ENCODE results near the gene ULBP1.
"Not testable (repeated sequence)": the region's sequence is repeated elsewhere in the genome, so short reads cannot be mapped to it uniquely, and the experiment has no call there.

Gene ULBP1

DNA sequence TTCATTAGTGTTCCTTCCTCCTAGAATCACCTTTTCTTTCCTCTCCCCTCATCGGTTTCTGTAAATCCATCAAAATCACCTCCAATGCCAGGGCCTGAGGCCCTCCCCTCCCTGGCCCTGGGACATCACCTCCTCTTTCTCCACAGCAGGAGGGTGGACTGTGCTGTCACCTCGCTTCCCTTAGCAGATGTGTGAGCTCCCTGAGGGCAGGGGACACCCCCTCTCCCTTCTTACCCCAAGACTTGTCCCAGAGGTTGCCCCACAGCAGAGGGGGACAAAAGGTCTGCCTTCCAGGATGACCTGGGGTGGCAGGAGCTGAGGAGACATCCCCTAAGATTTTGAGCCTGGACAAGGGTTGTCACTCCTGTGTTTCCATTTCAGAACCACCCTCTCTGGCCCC lies 5.9 kb downstream of the ULBP1 start:
- Histone ChIP-seq H3K9me3 (ENCODE audit: insufficient read depth, low read length) (no peaks in the 10 kb centered on the region), H3K27ac (ENCODE audit: low read depth, low read length) (no peak overlapping the region), H3K9me2 (replicated peaks; ENCODE audit: insufficient read depth, low read length) (no peaks in the 10 kb centered on the region), H3K79me2 (ENCODE audit: insufficient read depth, low read length) (no peaks in the 10 kb centered on the region), H4K20me1 (ENCODE audit: low read depth, low read length) (no peaks in the 10 kb centered on the region), H3K27me3 (ENCODE audit: low read length) (no peaks in the 10 kb centered on the region), H2AFZ (ENCODE audit: low read depth, low read length, severe bottlenecking) (no peak overlapping the region), H3K9ac (ENCODE audit: low read length) (no peak overlapping the region), H3K4me3 (ENCODE audit: insufficient read depth, low read length, poor library complexity, severe bottlenecking) (no peak overlapping the region), H3K4me2 (ENCODE audit: low read depth, low read length, poor library complexity, severe bottlenecking) (no peak overlapping the region), H3F3A (ENCODE audit: insufficient read depth) (no peaks in the 10 kb centered on the region), H3K36me3 (ENCODE audit: low read length) (no peaks in the 10 kb centered on the region)
- TF ChIP-seq EZH2phosphoT487 (conservative IDR thresholded peaks at IDR 0.05; ENCODE audit: low read length) (no peak), CTCF (IDR thresholded peaks at IDR 0.05; ENCODE audit: insufficient read depth, low read length, poor library complexity, severe bottlenecking) (no peak)

DNA sequence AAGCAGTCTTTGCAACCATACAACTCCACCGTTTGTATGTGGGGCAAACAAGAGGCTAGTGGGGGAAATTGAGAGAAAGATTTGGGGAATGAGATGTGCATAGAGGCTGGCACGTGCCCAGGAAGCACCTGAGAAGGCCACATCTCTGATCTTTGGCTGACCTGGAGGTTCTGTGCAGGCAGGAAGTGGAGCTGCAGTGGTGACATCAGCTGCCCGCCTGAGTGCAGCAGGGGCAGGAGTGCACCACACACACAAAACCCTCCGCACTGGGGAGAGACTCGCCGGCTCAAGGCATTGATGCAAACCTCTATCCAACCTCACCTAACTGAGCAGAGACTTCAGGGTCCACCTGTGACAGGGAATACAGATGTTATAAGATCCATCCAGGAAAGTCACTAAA lies 10.7 kb downstream of the ULBP1 start:
- not testable (repeated sequence) for H2AFZ ChIP-seq (ENCODE audit: low read depth, low read length, severe bottlenecking); H4K20me1 ChIP-seq (ENCODE audit: low read depth, low read length); H3F3A ChIP-seq (ENCODE audit: insufficient read depth); H3K4me3 ChIP-seq (ENCODE audit: insufficient read depth, low read length, poor library complexity, severe bottlenecking); H3K9ac ChIP-seq (ENCODE audit: low read length); H3K4me2 ChIP-seq (ENCODE audit: low read depth, low read length, poor library complexity, severe bottlenecking); H3K79me2 ChIP-seq (ENCODE audit: insufficient read depth, low read length); H3K27ac ChIP-seq (ENCODE audit: low read depth, low read length); H3K9me2 ChIP-seq (replicated peaks; ENCODE audit: insufficient read depth, low read length); H3K9me3 ChIP-seq (ENCODE audit: insufficient read depth, low read length); H3K36me3 ChIP-seq (ENCODE audit: low read length); H3K27me3 ChIP-seq (ENCODE audit: low read length)

DNA sequence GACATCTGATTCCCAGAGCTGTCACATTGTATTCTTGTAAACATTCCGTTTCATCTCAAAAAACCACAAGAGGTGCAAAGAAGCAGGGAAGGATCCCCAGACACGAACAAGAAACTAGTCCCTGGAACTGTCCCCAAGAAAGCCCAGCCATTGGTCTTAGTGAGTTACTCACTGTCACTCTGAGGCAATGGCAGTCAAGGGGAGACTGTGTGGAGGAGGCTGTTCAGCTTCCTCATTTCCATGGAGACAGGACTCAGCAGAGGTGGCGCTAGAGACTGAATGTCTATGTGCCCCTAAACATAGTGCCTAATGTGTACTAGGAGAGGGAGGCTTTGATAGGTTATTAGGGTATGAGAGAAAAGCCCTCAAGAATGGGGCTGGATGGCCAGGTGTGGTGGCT lies 11.1 kb downstream of the ULBP1 start:
- no peak overlapping the region for H2AFZ ChIP-seq (ENCODE audit: low read depth, low read length, severe bottlenecking)
- H4K20me1 ChIP-seq (ENCODE audit: low read depth, low read length): no peaks in the 10 kb centered on the region
- no peak overlapping the region for H3K27ac ChIP-seq (ENCODE audit: low read depth, low read length)
- H3K27me3 ChIP-seq (ENCODE audit: low read length): no peaks in the 10 kb centered on the region
- no peak for TF ChIP-seq CTCF (IDR thresholded peaks at IDR 0.05; ENCODE audit: insufficient read depth, low read length, poor library complexity, severe bottlenecking)
- TF ChIP-seq EZH2phosphoT487 (conservative IDR thresholded peaks at IDR 0.05; ENCODE audit: low read length): no peak
- no peaks in the 10 kb centered on the region for H3F3A ChIP-seq (ENCODE audit: insufficient read depth)
- H3K4me2 ChIP-seq (ENCODE audit: low read depth, low read length, poor library complexity, severe bottlenecking): no peak overlapping the region
- H3K4me3 ChIP-seq (ENCODE audit: insufficient read depth, low read length, poor library complexity, severe bottlenecking): no peak overlapping the region
- no peaks in the 10 kb centered on the region for H3K9me3 ChIP-seq (ENCODE audit: insufficient read depth, low read length)
- H3K79me2 ChIP-seq (ENCODE audit: insufficient read depth, low read length): no peaks in the 10 kb centered on the region
- no peaks in the 10 kb centered on the region for H3K36me3 ChIP-seq (ENCODE audit: low read length)
- H3K9me2 ChIP-seq (replicated peaks; ENCODE audit: insufficient read depth, low read length): no peaks in the 10 kb centered on the region
- no peak overlapping the region for H3K9ac ChIP-seq (ENCODE audit: low read length)

DNA sequence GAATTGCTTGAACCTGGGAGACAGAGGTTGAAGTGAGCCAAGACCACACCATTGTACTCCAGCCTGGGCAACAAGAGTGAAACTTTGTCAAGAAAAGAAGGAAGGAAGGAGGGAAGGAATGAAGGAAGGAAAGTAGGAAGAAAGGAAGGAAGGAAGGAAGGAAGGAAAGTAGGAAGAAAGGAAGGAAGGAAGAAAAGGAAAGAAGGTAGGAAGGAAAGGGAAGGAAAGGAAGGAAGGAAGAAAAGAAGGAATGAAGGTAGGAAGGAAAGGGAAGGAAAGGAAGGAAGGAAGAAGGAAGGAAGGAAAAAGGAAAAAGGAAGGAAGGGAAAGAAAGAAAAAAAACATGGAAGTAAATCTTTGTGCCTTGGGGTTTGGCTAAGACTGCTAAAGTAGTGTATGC lies 11.7 kb downstream of the ULBP1 start:
- Histone ChIP-seq H3K79me2 (ENCODE audit: insufficient read depth, low read length) (no peaks in the 10 kb centered on the region), H2AFZ (ENCODE audit: low read depth, low read length, severe bottlenecking) (no peak overlapping the region), H3K9me2 (replicated peaks; ENCODE audit: insufficient read depth, low read length) (no peaks in the 10 kb centered on the region), H3K27me3 (ENCODE audit: low read length) (no peaks in the 10 kb centered on the region), H3K9me3 (ENCODE audit: insufficient read depth, low read length) (no peaks in the 10 kb centered on the region), H3F3A (ENCODE audit: insufficient read depth) (no peaks in the 10 kb centered on the region), H3K36me3 (ENCODE audit: low read length) (no peaks in the 10 kb centered on the region), H4K20me1 (ENCODE audit: low read depth, low read length) (no peaks in the 10 kb centered on the region), H3K4me2 (ENCODE audit: low read depth, low read length, poor library complexity, severe bottlenecking) (no peak overlapping the region), H3K27ac (ENCODE audit: low read depth, low read length) (no peak overlapping the region), H3K4me3 (ENCODE audit: insufficient read depth, low read length, poor library complexity, severe bottlenecking) (no peak overlapping the region), H3K9ac (ENCODE audit: low read length) (no peak overlapping the region)
- TF ChIP-seq CTCF (IDR thresholded peaks at IDR 0.05; ENCODE audit: insufficient read depth, low read length, poor library complexity, severe bottlenecking) (no peak), EZH2phosphoT487 (conservative IDR thresholded peaks at IDR 0.05; ENCODE audit: low read length) (no peak)
